Measurements from ENCODE around the gene LRRK2.

LRRK2 gene

GRCh38 chr12:40324261-40324660 lies 99.5 kb downstream of the LRRK2 start:
- Histone ChIP-seq H3K4me1 (ENCODE audit: insufficient read depth, low read length) (no peaks in the 10 kb centered on the region), H3K27me3 (ENCODE audit: insufficient read depth, low read length, poor library complexity) (no peaks in the 10 kb centered on the region), H3K9me3 (ENCODE audit: insufficient read depth, low read length, severe bottlenecking) (no peaks in the 10 kb centered on the region), H4K20me1 (ENCODE audit: insufficient read depth, low read length) (no peaks in the 10 kb centered on the region), H3K79me2 (ENCODE audit: insufficient read depth, low read length) (no peaks in the 10 kb centered on the region), H2AFZ (ENCODE audit: low read depth, low read length) (no peak overlapping the region), H3K36me3 (ENCODE audit: insufficient read depth, low read length) (no peaks in the 10 kb centered on the region), H3K9ac (ENCODE audit: low read depth, low read length) (no peak overlapping the region), H3K4me3 (ENCODE audit: low read depth in 1 of 2, low read length in 2 of 2) (no peak overlapping the region), H3K4me2 (ENCODE audit: insufficient read depth, low read length) (no peak overlapping the region), H3K27ac (ENCODE audit: low read length) (no peak overlapping the region)
- DNase-seq (no peak), ATAC-seq (ENCODE audit: insufficient read depth, low read depth) (no peak)
- no peak for TF ChIP-seq EZH2 (IDR thresholded peaks at IDR 0.05; ENCODE audit: borderline replicate concordance, low read depth, low read length, severe bottlenecking)
- TF ChIP-seq, protein P1, sequence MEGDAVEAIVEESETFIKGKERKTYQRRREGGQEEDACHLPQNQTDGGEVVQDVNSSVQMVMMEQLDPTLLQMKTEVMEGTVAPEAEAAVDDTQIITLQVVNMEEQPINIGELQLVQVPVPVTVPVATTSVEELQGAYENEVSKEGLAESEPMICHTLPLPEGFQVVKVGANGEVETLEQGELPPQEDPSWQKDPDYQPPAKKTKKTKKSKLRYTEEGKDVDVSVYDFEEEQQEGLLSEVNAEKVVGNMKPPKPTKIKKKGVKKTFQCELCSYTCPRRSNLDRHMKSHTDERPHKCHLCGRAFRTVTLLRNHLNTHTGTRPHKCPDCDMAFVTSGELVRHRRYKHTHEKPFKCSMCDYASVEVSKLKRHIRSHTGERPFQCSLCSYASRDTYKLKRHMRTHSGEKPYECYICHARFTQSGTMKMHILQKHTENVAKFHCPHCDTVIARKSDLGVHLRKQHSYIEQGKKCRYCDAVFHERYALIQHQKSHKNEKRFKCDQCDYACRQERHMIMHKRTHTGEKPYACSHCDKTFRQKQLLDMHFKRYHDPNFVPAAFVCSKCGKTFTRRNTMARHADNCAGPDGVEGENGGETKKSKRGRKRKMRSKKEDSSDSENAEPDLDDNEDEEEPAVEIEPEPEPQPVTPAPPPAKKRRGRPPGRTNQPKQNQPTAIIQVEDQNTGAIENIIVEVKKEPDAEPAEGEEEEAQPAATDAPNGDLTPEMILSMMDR (IDR thresholded peaks at IDR 0.05; ENCODE audit: borderline replicate concordance, extremely low read depth, low read length, poor library complexity, severe bottlenecking) = no peak

GRCh38 chr12:40325349-40325960 lies 100.7 kb downstream of the LRRK2 start:
- no peak overlapping the region for H3K4me3 ChIP-seq (ENCODE audit: low read depth in 1 of 2, low read length in 2 of 2)
- TF ChIP-seq, protein P1 (IDR thresholded peaks at IDR 0.05; ENCODE audit: borderline replicate concordance, extremely low read depth, low read length, poor library complexity, severe bottlenecking) = peak; percentile 68
- no peak for TF ChIP-seq EZH2 (IDR thresholded peaks at IDR 0.05; ENCODE audit: borderline replicate concordance, low read depth, low read length, severe bottlenecking)
- H3K9me3 ChIP-seq (ENCODE audit: insufficient read depth, low read length, severe bottlenecking) = no peaks in the 10 kb centered on the region
- DNase-seq (no peak), ATAC-seq (ENCODE audit: insufficient read depth, low read depth) (peak; percentile 67; the same call in 2 of the 3 replicates)
- no peaks in the 10 kb centered on the region for H3K36me3 ChIP-seq (ENCODE audit: insufficient read depth, low read length)
- no peak overlapping the region for H3K27ac ChIP-seq (ENCODE audit: low read length)
- H3K4me2 ChIP-seq (ENCODE audit: insufficient read depth, low read length) = no peak overlapping the region
- no peak overlapping the region for H3K9ac ChIP-seq (ENCODE audit: low read depth, low read length)
- H2AFZ ChIP-seq (ENCODE audit: low read depth, low read length) = no peak overlapping the region
- no peaks in the 10 kb centered on the region for H4K20me1 ChIP-seq (ENCODE audit: insufficient read depth, low read length)
- no peaks in the 10 kb centered on the region for H3K4me1 ChIP-seq (ENCODE audit: insufficient read depth, low read length)
- no peaks in the 10 kb centered on the region for H3K27me3 ChIP-seq (ENCODE audit: insufficient read depth, low read length, poor library complexity)
- no peaks in the 10 kb centered on the region for H3K79me2 ChIP-seq (ENCODE audit: insufficient read depth, low read length)

DNA sequence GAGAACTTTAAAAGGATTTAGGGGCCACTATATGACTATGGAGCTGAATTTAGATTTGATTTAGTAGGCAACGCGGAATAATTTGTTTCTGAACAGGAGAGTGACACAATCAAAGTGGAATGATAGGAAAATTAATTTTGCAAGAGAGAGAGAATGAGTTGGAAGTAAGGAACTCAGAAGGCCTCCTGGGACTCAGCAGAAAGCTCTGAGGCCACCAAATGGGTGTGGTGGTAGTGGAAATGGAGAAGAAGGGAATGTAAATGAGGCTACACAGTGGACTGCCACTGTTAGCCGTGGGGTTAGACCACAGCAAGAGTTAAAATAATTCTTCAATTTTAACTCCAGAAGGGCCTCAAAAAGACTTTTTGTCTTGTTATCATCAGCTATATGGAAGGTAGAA lies 102.7 kb downstream of the LRRK2 start:
- no peak overlapping the region for H3K9ac ChIP-seq (ENCODE audit: low read depth, low read length)
- DNase-seq = no peak
- H4K20me1 ChIP-seq (ENCODE audit: insufficient read depth, low read length) = no peaks in the 10 kb centered on the region
- H3K9me3 ChIP-seq (ENCODE audit: insufficient read depth, low read length, severe bottlenecking) = no peaks in the 10 kb centered on the region
- no peak for ATAC-seq (ENCODE audit: insufficient read depth, low read depth)
- no peak for TF ChIP-seq EZH2 (IDR thresholded peaks at IDR 0.05; ENCODE audit: borderline replicate concordance, low read depth, low read length, severe bottlenecking)
- no peak overlapping the region for H2AFZ ChIP-seq (ENCODE audit: low read depth, low read length)
- no peak overlapping the region for H3K4me3 ChIP-seq (ENCODE audit: low read depth in 1 of 2, low read length in 2 of 2)
- H3K4me2 ChIP-seq (ENCODE audit: insufficient read depth, low read length) = no peak overlapping the region
- H3K79me2 ChIP-seq (ENCODE audit: insufficient read depth, low read length) = no peaks in the 10 kb centered on the region
- no peaks in the 10 kb centered on the region for H3K27me3 ChIP-seq (ENCODE audit: insufficient read depth, low read length, poor library complexity)
- no peak overlapping the region for H3K27ac ChIP-seq (ENCODE audit: low read length)
- H3K4me1 ChIP-seq (ENCODE audit: insufficient read depth, low read length) = no peaks in the 10 kb centered on the region
- no peaks in the 10 kb centered on the region for H3K36me3 ChIP-seq (ENCODE audit: insufficient read depth, low read length)

DNA sequence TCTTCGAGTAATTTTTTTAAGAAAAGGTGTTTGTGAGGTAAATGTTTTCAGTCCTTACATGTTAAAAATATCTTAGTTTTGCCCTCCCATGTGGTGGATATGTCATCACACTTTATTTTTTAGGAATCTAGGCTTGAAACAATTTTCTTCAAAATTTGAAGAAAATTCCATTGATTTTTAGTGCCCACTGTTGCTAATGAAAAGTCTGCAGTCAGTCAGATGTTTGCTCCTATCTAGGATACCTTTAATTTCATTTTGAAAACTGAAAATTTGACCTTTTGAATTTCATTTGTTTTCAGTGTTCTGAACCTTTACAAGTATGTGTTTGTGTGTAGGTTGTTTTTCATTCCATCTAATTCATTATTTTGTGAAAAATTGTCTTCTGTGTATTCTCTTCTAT lies 105.4 kb downstream of the LRRK2 start:
- Histone ChIP-seq H3K4me2 (ENCODE audit: insufficient read depth, low read length) (no peak overlapping the region), H3K79me2 (ENCODE audit: insufficient read depth, low read length) (no peaks in the 10 kb centered on the region), H2AFZ (ENCODE audit: low read depth, low read length) (no peak overlapping the region), H3K9ac (ENCODE audit: low read depth, low read length) (no peak overlapping the region), H3K27me3 (ENCODE audit: insufficient read depth, low read length, poor library complexity) (no peaks in the 10 kb centered on the region), H3K4me3 (ENCODE audit: low read depth in 1 of 2, low read length in 2 of 2) (no peak overlapping the region), H3K4me1 (ENCODE audit: insufficient read depth, low read length) (no peaks in the 10 kb centered on the region), H3K9me3 (ENCODE audit: insufficient read depth, low read length, severe bottlenecking) (no peaks in the 10 kb centered on the region), H3K27ac (ENCODE audit: low read length) (no peak overlapping the region), H4K20me1 (ENCODE audit: insufficient read depth, low read length) (no peaks in the 10 kb centered on the region), H3K36me3 (ENCODE audit: insufficient read depth, low read length) (no peaks in the 10 kb centered on the region)
- DNase-seq (no peak), ATAC-seq (ENCODE audit: insufficient read depth, low read depth) (no peak)
- TF ChIP-seq, protein P1 (IDR thresholded peaks at IDR 0.05; ENCODE audit: borderline replicate concordance, extremely low read depth, low read length, poor library complexity, severe bottlenecking) = no peak
- TF ChIP-seq EZH2 (IDR thresholded peaks at IDR 0.05; ENCODE audit: borderline replicate concordance, low read depth, low read length, severe bottlenecking) = no peak
